Keratinocyte (primary cell): ENCODE measurements around the gene TBC1D4. TPM values are rescaled to one million over a fixed set of nuclear protein-coding genes. Genes with fewer than 3 reads are reported as not detected.

Source experiments
- DNase-seq: peaks from one replicate; pipeline ENCODE4 v3.0.0-alpha.2; 2011; ENCODE audit warnings: low read depth, missing footprints, low spot score
- FAIRE-seq: peaks from 2 replicates; lab custom pipeline; 2011; peaks lifted over from hg19 to GRCh38; lab: Jason Lieb, UNC
- H2AFZ ChIP-seq: 2 replicates; pipeline ENCODE4 v1.6.0; 2012; ENCODE audit warnings: low read length, control low read depth, inconsistent platforms; ENCODE audit not compliant: control insufficient read depth
- H3K27ac ChIP-seq: 2 replicates; pipeline ENCODE4 v1.5.1; 2011; ENCODE audit warnings: low read length; ENCODE audit not compliant: control insufficient read depth, insufficient read depth
- H3K27me3 ChIP-seq: 3 replicates; pipeline ENCODE4 v1.6.0; 2011; ENCODE audit warnings: low read length; ENCODE audit not compliant: control insufficient read depth, insufficient read depth; ENCODE audit errors: extremely low read depth
- H3K36me3 ChIP-seq, 2 experiments: 2 replicates in 1 of 2; 3 replicates in 1 of 2; pipeline ENCODE4 v1.5.1; 2011; ENCODE audit warnings: low read length in 2 of 2, mild to moderate bottlenecking in 1 of 2; ENCODE audit not compliant: control insufficient read depth in 2 of 2, insufficient read depth in 2 of 2; ENCODE audit errors: extremely low read depth in 1 of 2
- H3K4me1 ChIP-seq: 3 replicates; pipeline ENCODE4 v1.5.1; 2011; ENCODE audit warnings: low read length; ENCODE audit not compliant: control insufficient read depth, insufficient read depth; ENCODE audit errors: extremely low read depth
- H3K4me2 ChIP-seq: 3 replicates; pipeline ENCODE4 v1.6.0; 2011; ENCODE audit warnings: low read depth, low read length; ENCODE audit not compliant: control insufficient read depth, insufficient read depth; ENCODE audit errors: extremely low read depth
- H3K4me3 ChIP-seq, 3 experiments: fragments of 200-600 bp in 1 of 3; sonication (generic) in 1 of 3; 2 replicates in 2 of 3; 3 replicates in 1 of 3; pipeline ENCODE4 v1.5.1; 2011 to 2016; ENCODE audit warnings: low read length in 3 of 3, mild to moderate bottlenecking in 3 of 3, control low read depth in 2 of 3, inconsistent platforms in 1 of 3, low read depth in 1 of 3, mixed read lengths in 1 of 3, mixed run types in 1 of 3, moderate library complexity in 1 of 3; ENCODE audit not compliant: control insufficient read depth in 2 of 3, insufficient read depth in 2 of 3; ENCODE audit errors: extremely low read depth in 1 of 3
- H3K79me2 ChIP-seq: 2 replicates; pipeline ENCODE4 v1.6.0; 2012; ENCODE audit warnings: low read length; ENCODE audit not compliant: control insufficient read depth, insufficient read depth
- H3K9ac ChIP-seq: 3 replicates; pipeline ENCODE4 v1.6.0; 2011; ENCODE audit warnings: low read length; ENCODE audit not compliant: control insufficient read depth, insufficient read depth; ENCODE audit errors: extremely low read depth
- H3K9me1 ChIP-seq: 3 replicates; pipeline ENCODE4 v1.6.0; 2011; ENCODE audit warnings: low read length; ENCODE audit not compliant: control insufficient read depth, insufficient read depth; ENCODE audit errors: extremely low read depth
- H3K9me3 ChIP-seq: 2 replicates; pipeline ENCODE4 v1.5.1; 2012; ENCODE audit warnings: low read depth, low read length; ENCODE audit not compliant: control insufficient read depth
- H4K20me1 ChIP-seq: 3 replicates; pipeline ENCODE4 v1.6.0; 2011; ENCODE audit warnings: low read length; ENCODE audit not compliant: control insufficient read depth, insufficient read depth; ENCODE audit errors: extremely low read depth
- CTCF ChIP-seq, 3 experiments: IDR thresholded peaks in 1 of 3; conservative IDR thresholded peaks in 1 of 3; optimal IDR thresholded peaks in 1 of 3; 2 replicates in 2 of 3; 3 replicates in 1 of 3; pipeline versions ENCODE3 to v1.5.1; 2011; ENCODE audit warnings: low read length in 3 of 3, mild to moderate bottlenecking in 3 of 3, moderate library complexity in 2 of 3, control low read depth in 1 of 3, inconsistent platforms in 1 of 3; ENCODE audit not compliant: insufficient read depth in 2 of 3; ENCODE audit errors: extremely low read depth in 1 of 3
- EZH2 ChIP-seq: IDR thresholded peaks from one replicate; pipeline ENCODE4 v1.6.1; 2012; ENCODE audit warnings: inconsistent platforms, mild to moderate bottlenecking, low read length, moderate library complexity
- dilution Hi-C: fragments of 300-500 bp; cut with MboI; formaldehyde crosslinking; loops from one replicate; pipeline ENCODE4 v1.7.0; 2020; ENCODE audit warnings: low sequenced_read_pairs; ENCODE audit not compliant: extremely low pct_ligation_motif_present
- polyA plus RNA-seq, 5 experiments: library from polyadenylated mRNA; depleted of rRNA in 3 of 5; stranded (reverse) in 3 of 5; stranded (forward) in 1 of 5; unstranded in 1 of 5; fragments of >200 nt; gene quantifications; 1 replicate in 1 of 5; 2 replicates in 3 of 5; 3 replicates in 1 of 5; pipeline versions ENCODE4 v1.2.1 to v1.2.3, GENCODE V29; 2011 to 2012; ENCODE audit warnings: missing spikeins in 2 of 5, low read depth in 1 of 5, low replicate concordance in 1 of 5

TBC1D4 gene
- polyA plus RNA-seq, 1 donor (not counting 4 experiments of a cell fraction or from before 2014, with no cell fraction given): 14.2 TPM

DNA sequence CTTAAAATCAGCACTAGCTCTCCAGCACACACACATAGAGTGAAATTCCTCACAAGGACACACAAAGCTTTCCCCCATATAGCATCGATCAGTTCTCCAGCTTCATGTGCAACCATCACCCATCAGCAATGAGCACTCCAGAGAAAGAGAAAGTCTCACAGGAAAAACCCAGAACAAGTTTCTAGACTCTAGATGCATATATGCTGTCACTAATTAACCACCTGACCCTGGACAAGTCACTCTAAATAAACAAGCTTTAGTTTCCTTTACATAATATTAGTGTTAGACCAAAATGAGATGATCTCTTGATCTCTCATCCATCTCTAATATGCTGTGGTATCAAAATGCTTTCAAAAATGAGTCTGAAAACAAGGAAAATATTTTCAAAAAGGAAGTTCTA, 81.2 kb downstream of the TBC1D4 start:
- DNase-seq: no peak
- Histone ChIP-seq H4K20me1 (no peaks in the 10 kb centered on the region), H3K4me2 (no peak overlapping the region), H3K9me3 (no peaks in the 10 kb centered on the region), H3K27ac (no peak overlapping the region), H3K36me3 (no peaks in the 10 kb centered on the region), H3K9ac (no peak overlapping the region), H2AFZ (no peak overlapping the region), H3K4me3 (no peak overlapping the region), H3K4me1 (no peaks in the 10 kb centered on the region), H3K79me2 (peaks cover 2% of the 10 kb centered on the region), H3K9me1 (no peaks in the 10 kb centered on the region), H3K27me3 (no peaks in the 10 kb centered on the region)
- FAIRE-seq: no peak
- TF ChIP-seq EZH2 (no peak), CTCF (optimal IDR thresholded peaks at IDR 0.05 in 1 of 3, IDR thresholded peaks at IDR 0.05 in 1 of 3, conservative IDR thresholded peaks at IDR 0.05 in 1 of 3; ENCODE audit: extremely low read depth in 1 of 3, insufficient read depth in 2 of 3, low read length in 3 of 3) (no peak)
- dilution Hi-C loops: no loop called here

GRCh38 chr13:75399879-75400217, 82.1 kb downstream of the TBC1D4 start:
- dilution Hi-C loops: no loop called here
- H3K9me1 ChIP-seq: no peaks in the 10 kb centered on the region
- H3K27me3 ChIP-seq: no peaks in the 10 kb centered on the region
- no peak overlapping the region for H2AFZ ChIP-seq
- TF ChIP-seq CTCF (optimal IDR thresholded peaks at IDR 0.05 in 1 of 3, IDR thresholded peaks at IDR 0.05 in 1 of 3, conservative IDR thresholded peaks at IDR 0.05 in 1 of 3; ENCODE audit: extremely low read depth in 1 of 3, insufficient read depth in 2 of 3, low read length in 3 of 3) (no peak), EZH2 (no peak)
- no peak for DNase-seq
- H3K4me3 ChIP-seq: no peak overlapping the region
- no peak for FAIRE-seq
- no peaks in the 10 kb centered on the region for H3K4me1 ChIP-seq
- peaks cover 2% of the 10 kb centered on the region for H3K79me2 ChIP-seq
- H3K9me3 ChIP-seq: no peaks in the 10 kb centered on the region
- H3K27ac ChIP-seq: no peak overlapping the region
- H3K9ac ChIP-seq: no peak overlapping the region
- no peak overlapping the region for H3K4me2 ChIP-seq
- no peaks in the 10 kb centered on the region for H3K36me3 ChIP-seq
- H4K20me1 ChIP-seq: no peaks in the 10 kb centered on the region
